Left kidney (tissue), 8 donors: ENCODE data around the gene EFNB2. TPM values are rescaled to one million over a fixed set of nuclear protein-coding genes. Genes with fewer than 3 reads are reported as not detected.

Experiments
- DNase-seq: peaks from one replicate; pipeline ENCODE4 v3.0.0-alpha.2; 2013
- long read RNA-seq, 8 donors: transcript quantifications; one replicate each; lab custom pipeline, GENCODE V29; 2026
- polyA plus RNA-seq: library from polyadenylated mRNA; unstranded; fragments of 120-200 nt; gene quantifications from one replicate; pipeline ENCODE4 v1.2.1, GENCODE V29; 2013; ENCODE audit not compliant: insufficient read length

Gene EFNB2, protein sequence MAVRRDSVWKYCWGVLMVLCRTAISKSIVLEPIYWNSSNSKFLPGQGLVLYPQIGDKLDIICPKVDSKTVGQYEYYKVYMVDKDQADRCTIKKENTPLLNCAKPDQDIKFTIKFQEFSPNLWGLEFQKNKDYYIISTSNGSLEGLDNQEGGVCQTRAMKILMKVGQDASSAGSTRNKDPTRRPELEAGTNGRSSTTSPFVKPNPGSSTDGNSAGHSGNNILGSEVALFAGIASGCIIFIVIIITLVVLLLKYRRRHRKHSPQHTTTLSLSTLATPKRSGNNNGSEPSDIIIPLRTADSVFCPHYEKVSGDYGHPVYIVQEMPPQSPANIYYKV
- 140 TPM for polyA plus RNA-seq
- long read RNA-seq, donor 1, full-length matches to known transcripts, result 72 of 85 reads
- long read RNA-seq, donor 1, partial matches to known transcripts, result 13 of 85 reads
- long read RNA-seq, donor 1, other reads (novel, unspliced or antisense), result 0 of 85 reads
- long read RNA-seq, donor 2, full-length matches to known transcripts, result 46 of 51 reads
- long read RNA-seq, donor 2, partial matches to known transcripts, result 5 of 51 reads
- long read RNA-seq, donor 2, other reads (novel, unspliced or antisense), result 0 of 51 reads
- long read RNA-seq, donor 3, full-length matches to known transcripts, result 40 of 54 reads
- long read RNA-seq, donor 3, partial matches to known transcripts, result 14 of 54 reads
- long read RNA-seq, donor 3, other reads (novel, unspliced or antisense), result 0 of 54 reads
- long read RNA-seq, donor 4, result 0 reads
- long read RNA-seq, donor 5, full-length matches to known transcripts, result 46 of 46 reads
- long read RNA-seq, donor 5, partial matches to known transcripts, result 0 of 46 reads
- long read RNA-seq, donor 5, other reads (novel, unspliced or antisense), result 0 of 46 reads
- long read RNA-seq, donor 6, full-length matches to known transcripts, result 45 of 59 reads
- long read RNA-seq, donor 6, partial matches to known transcripts, result 14 of 59 reads
- long read RNA-seq, donor 6, other reads (novel, unspliced or antisense), result 0 of 59 reads
- long read RNA-seq, donor 7, full-length matches to known transcripts, result 74 of 89 reads
- long read RNA-seq, donor 7, partial matches to known transcripts, result 15 of 89 reads
- long read RNA-seq, donor 7, other reads (novel, unspliced or antisense), result 0 of 89 reads
- long read RNA-seq, donor 8, full-length matches to known transcripts, result 21 of 21 reads
- long read RNA-seq, donor 8, partial matches to known transcripts, result 0 of 21 reads
- long read RNA-seq, donor 8, other reads (novel, unspliced or antisense), result 0 of 21 reads

DNA sequence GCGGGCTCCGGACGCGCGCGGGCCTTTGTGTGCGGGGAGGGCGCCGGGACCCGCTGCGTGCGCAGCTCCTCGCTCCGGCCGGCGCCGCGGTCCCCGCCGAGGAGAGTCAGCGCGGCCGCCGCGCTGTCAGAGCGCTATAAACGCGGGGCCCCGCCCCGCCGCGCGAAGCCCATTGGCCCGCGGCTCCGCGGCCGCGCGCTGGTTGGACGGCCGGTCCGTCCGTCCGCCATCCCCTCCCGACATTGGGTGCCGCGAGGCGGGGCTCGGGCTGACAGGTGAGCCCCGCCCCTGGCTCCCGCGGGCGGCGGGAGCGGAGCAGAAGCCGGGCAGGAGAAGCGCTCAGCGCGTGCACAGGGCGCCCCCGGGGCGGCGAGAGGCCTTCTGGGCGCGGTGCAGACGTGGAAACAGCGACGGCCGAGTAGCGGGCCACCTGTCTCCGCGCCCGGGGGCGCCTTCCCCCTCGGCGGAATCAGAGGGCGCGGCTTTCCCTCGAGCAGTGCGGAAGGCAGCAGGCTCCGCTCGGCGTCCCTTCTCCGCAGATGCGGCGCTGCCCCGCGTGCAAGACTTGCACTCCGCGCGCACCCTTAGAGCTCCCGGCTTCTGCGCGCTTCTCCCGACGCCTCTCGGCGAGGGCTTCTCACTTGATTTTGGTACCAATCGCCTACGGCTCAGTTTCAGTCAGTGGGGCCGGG, at the start of gene EFNB2:
EFNB2 (minus strand) TSS at position 111 of the 692 bp plus-strand sequence. CDS start 698 bp downstream, outside the sequence.
- peak; percentile 90 for DNase-seq

DNA sequence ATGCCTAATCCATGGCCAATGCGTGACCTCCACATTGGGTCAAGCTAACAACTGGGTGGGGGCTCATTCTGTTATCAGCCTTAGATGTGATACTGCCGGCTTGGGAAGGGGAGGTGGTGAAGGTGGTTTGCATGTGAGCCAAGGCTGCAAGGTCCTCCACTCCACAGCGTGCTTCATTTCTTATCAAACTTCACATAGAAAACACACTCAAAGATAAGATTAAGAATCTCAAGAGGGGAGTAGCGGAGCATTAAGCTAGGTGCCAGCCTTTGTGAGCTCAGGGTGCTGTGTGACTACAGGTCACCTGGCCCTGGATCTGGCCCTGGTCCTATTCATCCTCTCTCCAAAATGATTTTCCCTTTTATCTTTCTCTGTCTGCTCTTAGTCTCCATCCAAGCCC, 45.8 kb upstream of the EFNB2 start:
- no peak for DNase-seq

DNA sequence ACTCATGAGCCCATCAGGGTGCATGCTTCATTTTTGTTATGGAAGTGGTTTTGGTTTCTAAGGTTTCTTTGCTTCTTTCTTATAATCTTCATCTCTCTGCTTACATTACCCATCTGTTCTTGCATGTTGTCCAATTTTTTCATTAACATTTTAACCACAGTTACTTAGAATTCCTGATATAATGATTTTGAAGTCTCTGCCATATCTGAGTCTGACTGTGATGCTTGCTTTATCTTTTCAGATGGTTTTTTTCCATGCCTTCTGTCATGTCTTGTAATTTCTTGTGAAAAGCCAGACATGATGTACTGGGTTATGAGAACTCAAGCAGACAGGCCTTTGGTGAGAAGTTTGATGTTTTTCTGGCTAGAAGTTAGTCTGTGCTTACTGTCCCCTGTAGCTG, 40.4 kb upstream of the EFNB2 start:
- no peak for DNase-seq

DNA sequence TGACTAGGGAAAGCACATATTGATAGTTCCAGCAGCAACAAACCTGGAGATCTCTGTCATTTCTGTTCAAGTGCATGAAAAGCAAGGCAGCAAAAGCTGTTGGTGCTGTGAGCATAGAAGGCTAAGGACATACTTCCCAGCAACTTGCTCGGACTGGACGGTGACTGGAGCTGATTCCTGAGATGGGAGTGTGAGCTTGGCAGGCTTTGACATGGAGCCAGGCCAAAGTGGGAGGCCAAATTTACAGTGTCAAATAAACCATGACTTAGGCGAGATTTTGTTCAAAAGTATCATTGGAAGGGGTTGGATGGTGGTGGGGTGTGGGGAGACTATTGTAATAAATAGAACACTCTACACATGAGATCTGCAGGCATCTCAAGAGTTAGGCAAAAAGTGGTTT, 38.4 kb upstream of the EFNB2 start:
- DNase-seq, result no peak

DNA sequence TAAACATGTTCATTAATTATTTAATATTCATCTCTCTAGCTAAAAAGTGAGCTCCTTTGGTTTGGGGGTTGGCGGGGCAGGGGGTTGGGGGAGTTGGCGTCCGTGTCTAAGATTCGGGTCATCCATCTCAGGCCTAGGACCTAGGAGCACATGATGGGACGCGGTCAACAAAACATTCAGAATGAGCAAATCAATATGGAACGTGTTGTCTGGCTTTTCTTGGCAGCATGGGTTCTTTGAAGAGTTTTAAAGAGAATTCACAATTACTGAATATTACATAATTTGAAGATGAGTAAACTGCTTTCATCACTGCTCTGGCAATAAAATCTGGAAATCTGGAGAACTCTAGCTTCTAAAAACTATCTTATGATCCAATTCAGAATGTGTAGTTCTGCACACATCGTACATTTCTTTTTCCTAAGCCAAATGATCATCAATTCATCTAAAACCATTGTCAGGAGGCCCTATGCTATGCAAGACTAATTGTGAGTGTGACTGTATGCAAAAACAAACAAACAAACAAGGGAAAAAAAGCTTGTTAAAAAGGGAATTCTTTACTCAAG, 37.9 kb upstream of the EFNB2 start:
- DNase-seq, result no peak

DNA sequence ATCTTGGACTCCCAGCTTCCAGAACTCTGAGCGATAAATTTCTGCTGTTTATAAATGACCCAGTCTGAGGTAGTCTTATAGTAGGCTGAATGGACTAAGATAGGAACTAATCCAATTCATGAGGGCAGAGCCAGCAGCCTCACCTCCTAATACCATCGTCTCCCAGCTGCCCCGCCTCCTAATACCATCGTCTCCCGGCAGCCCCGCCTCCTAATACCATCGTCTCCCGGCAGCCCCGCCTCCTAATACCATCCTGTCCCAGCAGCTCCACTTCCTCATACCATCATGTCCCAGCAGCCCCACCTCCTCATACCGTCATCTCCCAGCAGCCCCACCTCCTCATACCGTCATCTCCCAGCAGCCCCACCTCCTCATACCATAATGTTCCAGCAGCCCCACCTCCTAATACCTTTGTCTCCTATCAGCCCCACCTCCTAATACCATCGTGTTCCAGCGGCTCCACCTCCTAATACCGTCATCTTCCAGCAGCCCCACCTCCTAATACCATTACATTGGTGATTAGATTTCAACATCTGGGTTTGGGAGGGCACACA, 34.9 kb upstream of the EFNB2 start:
- DNase-seq, result no peak

DNA sequence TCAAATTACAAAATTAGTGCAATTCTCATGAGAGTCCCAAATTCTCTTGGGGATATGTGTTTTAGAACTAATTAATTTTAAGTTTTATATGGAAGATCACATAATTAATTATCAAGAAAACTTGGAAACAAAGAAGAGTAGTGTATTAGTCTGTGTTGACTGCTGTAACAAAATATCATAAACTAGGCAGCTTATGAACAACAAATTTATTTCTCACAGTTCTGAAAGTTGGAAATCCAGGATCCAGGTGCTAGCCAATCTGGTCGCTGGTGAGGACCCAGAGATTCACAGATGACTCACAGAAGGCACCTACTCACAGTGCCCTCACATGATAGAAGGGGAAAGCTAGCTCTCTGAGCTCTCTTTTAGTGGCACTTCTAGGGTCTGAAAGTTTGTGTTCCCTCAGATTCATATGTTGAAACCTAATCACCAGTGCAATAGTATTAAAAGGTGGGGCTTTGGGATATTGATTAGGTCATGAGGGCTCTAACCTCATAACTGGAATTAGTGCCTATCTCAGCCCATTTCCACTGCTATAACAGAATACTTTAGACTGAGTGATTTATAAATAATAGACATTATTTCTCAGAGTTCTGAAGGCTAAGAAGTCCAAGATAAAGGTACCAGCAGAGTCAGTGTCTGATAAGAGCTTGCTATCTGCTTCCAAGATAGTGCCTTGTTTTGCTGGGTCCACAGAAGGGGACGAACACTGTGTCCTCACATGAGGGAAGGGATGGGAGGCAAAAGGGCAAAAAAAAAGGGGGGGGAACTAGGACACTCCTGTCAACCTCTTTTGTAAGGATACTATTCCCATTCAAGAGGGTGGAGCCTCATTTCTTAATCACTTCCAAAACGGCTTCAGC, 34.0 kb upstream of the EFNB2 start:
- no peak for DNase-seq

DNA sequence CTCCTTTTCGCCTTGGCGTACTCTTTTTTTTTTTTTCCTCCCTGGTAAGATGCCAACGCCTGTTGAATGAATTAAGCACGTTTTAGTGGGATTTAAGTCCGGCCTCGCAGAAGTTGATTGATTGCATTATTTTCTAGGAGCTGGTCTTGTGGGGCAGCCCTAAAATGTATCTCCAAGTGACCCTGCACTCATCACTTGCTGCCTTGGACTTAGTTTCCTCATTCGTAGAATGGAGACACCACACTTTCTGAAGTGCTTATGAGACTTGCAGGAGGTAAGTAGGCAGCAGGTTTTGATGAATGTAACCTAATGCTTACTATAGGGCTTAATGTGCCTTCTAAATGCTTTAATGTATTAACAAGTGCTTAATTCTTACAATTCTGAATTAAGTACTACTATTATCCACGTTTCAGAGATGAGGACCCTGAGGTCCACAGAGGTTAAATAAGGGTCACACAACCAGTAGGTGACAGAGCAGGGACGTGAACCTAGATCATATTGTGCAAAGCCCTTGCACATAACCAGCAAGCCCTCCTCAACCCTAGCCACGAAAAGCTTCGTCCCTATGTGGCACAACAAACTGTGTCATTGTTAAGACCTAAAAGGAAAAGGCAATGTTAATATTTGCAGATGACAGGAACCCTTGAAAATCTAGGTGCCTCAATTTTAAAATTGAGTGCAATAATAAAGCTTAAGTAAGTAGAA, 33.0 kb upstream of the EFNB2 start:
- no peak for DNase-seq

DNA sequence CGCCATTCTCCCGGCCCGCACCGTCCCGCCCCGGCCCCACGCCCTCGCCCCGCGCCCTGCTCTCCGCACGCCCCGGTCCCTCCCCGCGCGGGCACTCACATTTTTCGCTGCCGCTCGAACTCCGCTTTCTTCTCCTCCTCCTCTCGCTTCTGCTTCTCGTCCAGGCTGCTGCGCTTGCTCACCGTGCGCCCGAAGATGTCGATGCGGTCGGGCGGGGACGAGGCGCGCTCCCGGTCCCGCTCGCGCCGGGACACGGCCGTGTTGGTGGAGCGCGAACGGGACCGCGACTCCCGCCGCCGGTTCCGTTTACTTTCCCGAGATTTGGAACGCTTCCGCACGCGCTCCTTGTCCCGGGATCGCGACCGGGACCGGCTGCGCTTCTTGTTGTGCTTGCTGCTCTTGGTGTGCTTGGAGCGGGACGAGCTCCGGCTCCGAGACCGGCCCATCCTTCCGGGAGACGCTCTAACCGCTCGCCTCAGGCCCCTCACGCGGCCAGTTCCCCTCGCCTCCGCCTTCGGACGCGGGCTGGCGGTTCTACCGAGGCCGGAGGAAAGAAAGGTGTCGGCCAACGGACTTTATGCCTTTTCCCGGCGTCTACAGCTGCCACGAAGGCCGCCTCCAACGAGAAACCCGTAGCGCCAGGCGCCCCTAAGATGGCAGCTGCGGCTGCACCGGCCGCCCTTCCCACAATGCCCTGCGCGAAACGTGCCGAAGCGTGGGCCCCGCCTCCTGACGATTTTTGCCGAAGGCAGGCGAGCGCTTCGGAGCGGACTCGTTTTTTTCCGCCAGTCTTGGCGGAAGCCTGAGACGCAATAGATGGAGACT, 32.2 kb upstream of the EFNB2 start, which contains the start of gene ARGLU1:
ARGLU1 (minus strand) TSS at position 664 of the 825 bp plus-strand sequence; CDS start at position 446, 218 bp downstream.
- peak; percentile 93 for DNase-seq

DNA sequence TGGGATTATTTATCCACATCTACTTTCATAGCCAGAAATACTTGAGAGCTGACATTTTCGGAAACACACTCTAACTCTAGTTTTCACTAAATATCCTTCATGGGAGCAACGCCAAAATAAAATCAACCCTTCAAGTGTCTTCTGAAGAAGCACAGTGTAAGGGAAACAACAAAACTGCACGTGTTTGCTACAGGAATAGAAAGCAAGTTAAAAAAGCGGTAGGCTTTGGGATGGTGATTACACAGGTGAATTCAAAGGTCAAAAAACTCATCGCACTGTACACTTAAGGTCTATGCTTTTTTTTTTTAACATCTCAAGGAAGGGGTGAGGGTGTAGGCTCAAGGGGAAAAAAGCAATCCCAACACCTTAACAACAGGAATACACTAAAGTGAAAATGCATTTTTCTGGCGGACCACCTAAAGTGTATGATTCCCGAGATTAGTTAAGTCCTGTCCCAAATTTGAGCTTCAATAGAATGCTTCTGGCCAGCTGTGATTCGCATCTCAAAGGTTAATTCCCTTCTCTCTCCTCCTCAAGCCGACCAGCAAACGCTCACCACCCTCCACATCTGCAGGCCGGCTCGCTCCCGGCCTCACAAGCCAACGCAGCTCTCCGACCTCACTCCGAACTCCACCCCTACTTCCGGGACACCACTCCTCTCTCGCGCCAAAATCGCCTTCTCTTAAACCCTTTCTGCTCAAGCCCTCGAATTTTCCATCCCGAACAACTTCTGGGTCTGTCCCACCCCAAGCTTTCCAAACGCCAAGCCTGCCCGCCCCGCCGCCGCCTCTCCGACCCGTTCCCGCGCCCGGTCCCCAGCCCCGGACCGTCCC, 31.4 kb upstream of the EFNB2 start:
- peak; percentile 57 for DNase-seq

DNA sequence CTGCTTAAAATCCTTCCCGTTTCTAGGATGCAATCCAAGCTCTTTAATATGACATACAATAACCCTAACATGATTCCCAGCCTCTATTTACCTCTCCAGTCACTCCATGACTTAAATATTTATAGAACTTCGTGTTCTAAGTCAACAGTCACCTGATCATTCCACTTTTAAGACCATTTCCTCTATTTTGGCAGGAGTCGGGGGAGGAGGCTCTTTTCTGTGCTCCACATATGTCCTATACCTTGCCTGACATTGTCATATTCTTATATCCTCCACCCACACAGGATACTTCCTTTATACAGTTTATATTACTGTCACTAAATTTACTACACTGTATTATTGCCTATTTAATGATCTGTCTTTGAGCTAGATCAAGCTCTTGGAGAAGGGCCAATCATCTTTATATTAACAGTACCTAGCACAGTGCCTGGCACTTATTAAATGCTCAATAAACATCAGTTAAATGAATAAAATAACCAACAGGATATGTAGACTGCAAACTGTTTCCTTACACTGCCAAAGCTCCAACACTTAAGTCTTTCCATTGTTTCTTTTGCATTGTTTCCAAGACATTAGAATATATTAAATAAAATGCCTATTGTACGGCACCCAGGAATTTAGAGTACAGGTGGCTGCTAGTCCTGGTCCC, 29.8 kb upstream of the EFNB2 start:
- no peak for DNase-seq

DNA sequence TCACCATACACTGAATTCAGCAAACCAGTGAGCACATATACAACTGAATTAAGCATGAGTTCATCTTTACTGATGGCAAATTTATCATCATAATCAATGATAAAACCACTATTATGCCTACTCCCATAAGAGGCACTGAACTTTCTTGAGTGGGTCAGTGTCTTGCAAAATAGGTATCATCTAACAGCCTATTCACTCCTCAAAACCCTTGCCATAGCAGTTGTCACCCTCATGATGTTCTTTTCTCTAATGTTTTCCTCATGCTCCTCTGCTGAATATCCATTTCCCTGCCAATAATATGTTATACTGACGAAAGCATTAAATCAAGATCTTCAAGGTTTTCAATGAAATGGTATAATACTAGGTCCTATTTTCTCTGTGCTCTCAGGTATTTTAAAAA, 26.8 kb upstream of the EFNB2 start:
- DNase-seq, result no peak

DNA sequence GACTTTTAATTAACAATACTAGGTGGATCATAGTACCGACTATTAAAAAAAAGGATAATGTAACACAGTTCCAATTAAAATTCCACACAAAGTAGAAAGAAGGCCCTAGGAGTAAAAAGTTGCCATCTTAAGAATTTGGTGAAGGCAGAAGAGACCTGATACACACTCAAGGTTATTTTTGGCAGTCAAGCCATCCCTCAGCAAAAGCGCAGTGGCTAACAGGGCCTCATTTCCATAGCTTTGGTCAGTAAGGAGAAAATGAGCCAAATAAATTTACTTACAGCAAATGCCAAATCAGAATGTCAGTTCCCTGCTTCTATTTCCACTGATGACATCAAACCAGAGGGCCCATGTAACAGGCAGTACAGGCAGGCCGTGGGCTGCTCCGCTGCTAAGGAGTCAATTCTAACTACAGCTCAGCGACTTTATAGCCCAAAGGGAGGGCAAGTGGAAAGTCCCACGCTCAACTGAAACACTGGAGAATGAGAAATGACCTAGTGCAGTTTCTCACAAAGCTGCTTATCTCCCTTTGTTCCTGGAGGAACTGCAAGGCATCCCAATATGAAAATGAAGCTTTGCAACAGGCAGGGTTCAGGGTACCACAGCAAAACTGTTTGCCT, 26.2 kb upstream of the EFNB2 start:
- DNase-seq, result peak; percentile 50

DNA sequence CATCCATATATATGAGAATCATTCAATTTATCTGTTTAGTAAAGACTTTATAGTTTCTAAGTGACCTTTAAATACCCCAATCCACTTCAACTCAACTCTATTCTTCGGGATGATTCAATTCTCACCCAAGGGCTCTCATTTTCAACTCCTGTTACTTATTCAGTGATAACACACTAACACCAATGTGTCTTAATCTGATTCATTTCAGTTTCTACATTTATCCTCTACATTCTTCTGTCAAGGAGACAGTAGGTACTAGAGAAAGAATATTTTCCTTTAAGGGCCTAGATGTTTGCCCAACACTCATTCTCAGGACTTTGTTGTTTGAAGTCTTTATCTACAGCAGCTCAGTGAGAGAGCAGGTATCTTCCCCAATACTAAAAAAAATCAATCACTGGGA, 25.4 kb upstream of the EFNB2 start:
- DNase-seq, result no peak

DNA sequence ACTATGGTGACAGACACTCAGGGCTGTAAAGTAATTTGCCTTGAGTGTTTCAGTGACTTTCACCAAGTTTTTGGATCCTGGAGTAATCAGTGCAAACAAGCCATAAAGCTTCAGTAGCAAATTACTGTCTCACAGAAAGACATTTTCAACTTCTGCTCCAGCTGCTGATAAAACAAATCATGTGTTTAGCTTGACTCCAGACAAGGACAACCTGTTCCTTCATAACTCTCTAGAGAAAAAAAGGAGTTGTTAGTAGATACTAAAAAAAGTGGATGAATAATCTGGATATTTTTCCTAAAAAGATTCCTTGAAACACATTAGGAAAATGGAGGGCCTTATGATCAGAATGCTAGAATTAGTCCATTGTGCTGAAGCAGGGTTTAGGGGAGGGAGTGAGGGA, 23.1 kb upstream of the EFNB2 start:
- DNase-seq, result no peak

DNA sequence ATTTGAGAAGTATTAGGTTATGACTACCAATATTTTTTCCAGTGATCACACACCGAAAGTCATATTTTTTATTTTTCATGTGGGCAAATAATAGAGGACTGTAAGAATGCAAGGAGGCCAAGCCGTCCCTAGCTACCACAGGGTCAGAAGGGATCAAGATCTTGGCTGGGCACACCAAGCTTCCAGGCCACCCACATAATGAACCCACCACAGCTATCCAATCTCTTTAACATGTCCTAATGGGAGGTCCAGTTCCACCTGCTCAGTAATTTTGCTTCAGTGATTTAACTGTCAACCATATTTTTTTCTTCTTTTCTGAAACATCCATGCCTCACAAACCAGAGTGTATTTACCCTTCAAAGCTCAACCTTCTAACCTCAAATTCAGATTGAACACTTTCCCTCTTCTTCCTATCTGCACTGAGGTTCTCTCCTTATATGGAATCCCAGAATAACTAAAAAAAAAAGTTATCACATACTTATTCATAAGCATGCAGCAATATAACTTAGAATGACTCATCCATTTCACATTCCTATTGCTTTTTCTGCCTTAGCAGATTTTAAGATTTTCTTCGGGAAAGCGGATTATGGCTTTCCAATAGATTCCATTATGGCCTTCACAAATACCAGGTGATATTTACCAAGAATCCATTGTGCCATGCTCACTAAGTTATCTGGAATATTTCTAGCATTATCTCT, 20.3 kb upstream of the EFNB2 start:
- DNase-seq, result no peak
